DMS153 (cell line): ENCODE data around the gene MAP3K10.
"Not testable (repeated sequence)": the region's sequence is repeated elsewhere in the genome, so short reads cannot be mapped to it uniquely, and the experiment has no call there.

Experiments
- DNase-seq: peaks from one replicate; lab custom pipeline; 2025; lab: John Stamatoyannopoulos, UW

Gene MAP3K10

GRCh38 chr19:40190891-40191835, at the start of gene MAP3K10:
Gene MAP3K10 (plus strand): TSS chr19:40191426. CDS start chr19:40192032, 606 bp downstream.
- DNase-seq, result no peak

DNA sequence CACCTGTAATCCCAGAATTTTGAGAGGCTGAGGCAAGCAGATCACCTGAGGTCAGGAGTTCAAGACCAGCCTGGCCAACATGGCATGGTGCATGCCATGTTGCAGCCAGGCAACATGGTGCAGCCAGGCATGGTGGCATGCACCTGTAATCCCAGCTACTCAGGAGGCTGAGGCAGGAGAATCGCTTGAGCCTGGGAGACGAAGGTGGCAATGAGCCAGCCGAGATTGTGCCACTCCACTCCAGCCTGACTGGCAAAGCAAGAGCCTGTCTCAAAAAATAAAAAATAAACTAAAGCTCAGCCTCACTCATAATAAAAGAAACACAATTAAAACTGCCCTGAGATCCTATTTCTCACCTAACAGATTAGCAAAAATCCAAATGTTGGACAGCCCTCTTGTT, 49.7 kb upstream of the MAP3K10 start:
- DNase-seq, result no peak

GRCh38 chr19:40143612-40144011, 47.6 kb upstream of the MAP3K10 start:
- no peak for DNase-seq

DNA sequence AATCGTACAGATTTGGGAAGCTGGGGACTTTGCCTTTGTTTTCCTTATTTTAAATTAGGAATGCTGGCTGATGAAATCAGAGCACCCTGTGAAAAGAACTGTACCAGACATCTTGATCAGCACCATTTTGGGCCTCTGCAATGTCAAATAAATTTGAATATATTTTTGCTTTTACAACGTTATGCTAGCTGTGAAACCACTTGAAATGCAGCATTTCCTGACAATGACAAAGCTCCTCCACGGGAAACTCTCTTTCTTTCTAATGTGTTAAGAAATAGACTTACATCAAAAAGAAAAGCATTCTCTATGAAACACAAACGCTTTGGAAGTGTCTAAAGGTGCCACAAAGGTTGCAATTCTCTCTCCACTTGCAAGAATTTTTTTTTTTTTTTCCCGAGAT, 47.1 kb upstream of the MAP3K10 start:
- no peak for DNase-seq

GRCh38 chr19:40144947-40145748, 46.1 kb upstream of the MAP3K10 start:
- no peak for DNase-seq

- not testable (repeated sequence) for DNase-seq
These were observed 45.5 kb upstream of the MAP3K10 start for GRCh38 chr19:40145749-40146029.

- DNase-seq, result no peak
These were observed 43.9 kb upstream of the MAP3K10 start for GRCh38 chr19:40147338-40147692.

- DNase-seq, result no peak
These were observed 43.4 kb upstream of the MAP3K10 start for GRCh38 chr19:40147693-40148347.

DNA sequence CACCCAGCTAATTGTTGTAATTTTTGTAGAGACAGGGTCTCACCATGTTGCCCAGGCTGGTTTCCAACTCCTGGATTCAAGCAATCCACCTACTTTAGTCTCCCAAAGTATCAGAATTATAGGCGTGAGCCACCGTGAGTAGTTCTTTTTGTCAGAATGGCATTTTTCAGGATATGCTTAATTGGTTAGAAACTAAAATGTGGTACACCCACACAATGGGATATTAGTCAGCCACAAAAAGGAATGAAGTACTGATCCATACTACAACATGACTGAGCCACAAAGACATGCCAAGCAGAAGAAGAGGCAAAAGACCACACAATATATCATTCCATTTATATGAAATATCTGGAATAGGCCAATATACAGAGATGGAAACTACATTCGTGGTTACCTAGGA, 41.7 kb upstream of the MAP3K10 start:
- DNase-seq, result no peak

GRCh38 chr19:40150170-40150569, 41.1 kb upstream of the MAP3K10 start:
- no peak for DNase-seq

GRCh38 chr19:40154121-40154680, 37.0 kb upstream of the MAP3K10 start:
- DNase-seq, result no peak

GRCh38 chr19:40155749-40156265, 35.4 kb upstream of the MAP3K10 start:
- no peak for DNase-seq

- DNase-seq, result no peak
These were observed 34.2 kb upstream of the MAP3K10 start for GRCh38 chr19:40157059-40157458.

GRCh38 chr19:40159744-40160143, 31.5 kb upstream of the MAP3K10 start:
- no peak for DNase-seq

DNA sequence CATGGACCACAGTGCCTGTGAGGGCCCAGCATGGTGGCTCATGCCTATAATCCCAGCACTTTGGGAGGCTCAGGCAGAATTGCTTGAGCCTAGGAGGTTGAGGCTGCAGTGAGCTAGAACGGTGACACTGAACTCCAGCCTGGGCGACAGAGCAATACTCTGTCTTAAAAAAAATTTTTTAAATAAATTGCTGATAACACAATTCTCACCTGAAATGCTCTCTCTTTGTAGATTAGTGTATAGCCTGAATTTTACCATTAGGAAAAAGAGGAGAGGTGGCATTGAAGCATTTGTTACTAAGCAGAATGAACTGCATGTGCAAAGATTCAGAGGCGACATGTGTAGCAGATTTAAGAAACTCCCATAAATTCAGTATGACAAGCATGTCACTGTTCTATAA, 29.1 kb upstream of the MAP3K10 start:
- no peak for DNase-seq

DNA sequence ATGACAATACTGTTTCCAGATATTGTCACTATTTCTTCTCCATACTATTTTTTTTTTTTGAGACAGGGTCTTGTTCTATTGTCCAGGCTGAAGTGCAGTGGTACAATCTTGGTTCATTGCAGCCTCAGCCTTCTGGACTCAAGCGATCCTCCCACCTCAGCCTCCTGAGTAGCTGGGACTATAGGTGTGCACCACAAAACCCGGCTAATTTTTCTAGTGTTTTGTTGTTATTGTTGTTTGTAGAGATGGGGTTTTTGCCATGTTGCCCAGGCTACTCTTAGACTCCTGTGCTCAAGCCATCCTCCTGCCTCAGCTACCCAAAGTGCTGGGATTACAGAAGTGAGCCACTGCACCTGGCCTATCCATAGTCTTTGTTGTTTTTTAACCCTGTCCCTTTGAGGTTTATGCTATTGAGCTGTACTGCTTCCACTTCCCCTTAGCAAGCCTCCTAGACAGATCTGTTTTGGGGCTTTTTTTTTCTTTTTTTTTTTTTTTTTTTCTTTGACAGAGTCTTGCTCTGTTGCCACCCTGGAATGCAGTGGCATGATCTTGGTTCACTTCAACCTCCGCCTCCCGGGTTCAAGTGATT, 27.6 kb upstream of the MAP3K10 start:
- no peak for DNase-seq

- no peak for DNase-seq
These were observed 25.8 kb upstream of the MAP3K10 start for GRCh38 chr19:40165362-40165937.

- not testable (repeated sequence) for DNase-seq
These were observed 21.5 kb upstream of the MAP3K10 start for GRCh38 chr19:40169482-40170302.

DNA sequence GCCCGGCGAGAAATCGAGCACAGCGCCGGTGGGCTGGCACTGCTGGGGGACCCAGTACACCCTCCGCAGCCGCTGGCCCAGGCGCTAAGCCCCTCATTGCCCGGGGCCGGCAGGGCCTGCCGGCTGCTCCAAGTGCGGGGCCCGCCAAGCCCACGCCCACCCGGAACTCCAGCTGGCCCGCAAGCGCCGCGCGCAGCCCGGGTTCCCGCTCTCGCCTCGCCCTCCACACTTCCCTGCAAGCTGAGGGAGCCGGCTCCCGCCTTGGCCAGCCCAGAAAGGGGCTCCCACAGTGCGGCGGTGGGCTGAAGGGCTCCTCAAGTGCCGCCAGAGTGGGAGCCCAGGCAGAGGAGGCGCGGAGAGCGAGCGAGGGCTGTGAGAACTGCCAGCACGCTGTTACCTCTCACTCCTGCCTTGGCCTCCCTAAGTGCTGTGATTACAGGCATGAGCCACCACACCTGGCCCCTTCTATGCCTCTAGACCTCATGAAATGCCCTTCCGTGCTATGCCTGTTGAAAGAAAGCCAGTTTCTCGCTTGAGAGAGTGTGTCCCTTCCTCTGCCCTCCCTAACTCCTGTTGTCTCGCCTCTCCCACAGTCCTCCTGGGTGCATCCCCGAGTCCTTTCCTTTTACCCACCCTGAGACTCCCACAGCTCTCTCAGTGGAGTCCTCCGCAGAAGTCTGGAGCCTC, 20.8 kb upstream of the MAP3K10 start:
- not testable (repeated sequence) for DNase-seq

GRCh38 chr19:40171293-40171692, 19.9 kb upstream of the MAP3K10 start:
- not testable (repeated sequence) for DNase-seq
